GM23248 (cell line): ENCODE data around the gene WDR74.

Experiments used
- EZH2 ChIP-seq: fragments of 200-600 bp; sonication (generic); IDR thresholded peaks from 2 replicates; pipeline ENCODE4 v1.6.1; 2018; ENCODE audit warnings: antibody characterized with exemption, mild to moderate bottlenecking; ENCODE audit not compliant: insufficient read depth, poor library complexity, severe bottlenecking
- EZH2phosphoT487 ChIP-seq: fragments of 200-600 bp; sonication (generic); IDR thresholded peaks from 2 replicates; pipeline ENCODE4 v1.6.1; 2018; ENCODE audit warnings: antibody characterized with exemption, moderate library complexity, mild to moderate bottlenecking, low read depth; ENCODE audit not compliant: insufficient read depth

- TF ChIP-seq EZH2 (no peak), EZH2phosphoT487 (no peak)
Observed at GRCh38 chr11:62882788-62883501, 43.6 kb upstream of the WDR74 start.
